GM21825 (cell line): ENCODE results near the gene KRTAP21-2.
"Not testable (repeated sequence)": the region's sequence is repeated elsewhere in the genome, so short reads cannot be mapped to it uniquely, and the experiment has no call there.

Source experiments
- ATAC-seq: cut with Tn5 transposase; IDR thresholded peaks from one replicate; pipeline ENCODE4 v1.9.1; 2021; ENCODE audit warnings: mild to moderate bottlenecking, moderate library complexity; ENCODE audit not compliant: unreplicated experiment

Gene KRTAP21-2

GRCh38 chr21:30747159-30747558 is at the start of gene KRTAP21-2:
KRTAP21-2 (minus strand) TSS chr21:30747259; CDS start chr21:30747202, 57 bp downstream.
- ATAC-seq = no peak

DNA sequence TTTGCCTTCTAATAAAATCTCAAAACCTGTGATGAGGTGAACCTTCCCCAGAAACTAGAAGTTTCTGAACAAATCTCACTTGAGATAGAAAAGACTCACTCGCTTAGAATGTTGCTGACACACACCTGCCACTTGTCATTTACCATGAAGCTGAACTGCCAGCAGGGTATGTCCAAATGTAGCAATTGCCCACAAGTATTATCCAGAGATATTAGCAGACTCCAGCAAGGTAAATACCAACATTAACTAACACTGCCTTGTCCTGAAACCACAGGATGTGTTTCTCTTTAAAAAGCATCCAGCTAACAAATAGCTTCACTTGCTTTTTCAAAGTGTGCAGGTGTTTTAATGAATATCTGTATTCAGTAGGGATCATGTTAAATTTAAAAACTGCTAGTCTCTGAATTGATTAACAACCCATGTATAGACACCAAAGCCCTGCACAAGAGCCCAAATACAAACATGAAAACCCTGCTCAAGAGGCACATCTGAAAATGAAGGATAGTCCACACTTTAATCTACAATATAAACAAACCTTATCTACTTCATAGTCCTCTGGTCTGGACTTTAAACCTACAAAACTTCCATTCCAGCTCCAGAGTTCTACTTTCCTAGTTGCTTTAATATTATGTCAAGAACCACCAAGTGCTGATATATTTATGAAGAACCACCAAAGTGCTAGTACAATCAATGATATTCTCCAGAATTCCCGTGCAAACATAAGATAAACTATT is 46.7 kb upstream of the KRTAP21-2 start:
- no peak for ATAC-seq

GRCh38 chr21:30779249-30779648 is 32.2 kb upstream of the KRTAP21-2 start:
- ATAC-seq = no peak

- ATAC-seq = no peak
These were observed 22.8 kb upstream of the KRTAP21-2 start for GRCh38 chr21:30769724-30770431.

DNA sequence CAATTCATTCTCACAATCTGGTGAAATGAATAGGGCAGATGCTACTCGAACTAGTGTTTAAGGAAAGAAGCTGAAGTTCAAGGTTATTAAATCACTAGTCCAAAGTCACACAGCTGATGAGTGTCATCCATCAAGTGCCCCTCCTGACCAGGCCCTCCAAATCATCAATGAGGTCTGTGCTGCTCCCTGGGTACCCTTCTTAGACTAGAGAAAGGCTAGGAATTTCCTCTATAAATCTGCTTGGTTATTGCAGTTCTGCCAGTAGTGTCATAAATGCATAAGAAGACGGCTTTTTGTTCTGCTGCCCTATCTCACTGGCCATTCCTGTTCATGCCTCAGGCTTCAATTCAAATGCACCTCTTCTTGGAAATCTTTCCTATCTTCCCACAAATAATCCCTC is 13.7 kb upstream of the KRTAP21-2 start:
- no peak for ATAC-seq

DNA sequence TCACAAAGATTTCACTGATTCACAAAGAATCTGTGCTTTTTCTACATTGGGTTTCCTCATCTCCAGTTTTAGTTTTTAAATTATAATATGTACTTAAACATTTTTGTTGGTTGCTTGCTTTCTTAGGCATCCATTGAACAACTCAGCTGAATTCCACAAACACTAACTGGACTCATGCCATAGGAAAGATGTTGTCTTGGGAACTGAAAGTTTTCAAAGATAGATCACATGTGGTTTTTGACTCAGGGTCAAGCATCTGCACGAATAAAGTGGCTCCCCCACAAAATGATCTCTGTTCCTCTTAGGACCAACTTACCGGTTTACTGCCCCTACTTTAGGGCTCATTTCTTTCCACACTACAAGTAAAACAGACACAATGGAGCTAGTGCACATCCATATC is 11.2 kb upstream of the KRTAP21-2 start:
- ATAC-seq = no peak

GRCh38 chr21:30755328-30755727 is 8.3 kb upstream of the KRTAP21-2 start, which contains the start of gene KRTAP21-1:
KRTAP21-1 (minus strand) TSS chr21:30755428; CDS start chr21:30755378, 50 bp downstream.
- ATAC-seq = not testable (repeated sequence)

- ATAC-seq = no peak
These were observed 6.6 kb downstream of the KRTAP21-2 start for GRCh38 chr21:30740462-30740861.

DNA sequence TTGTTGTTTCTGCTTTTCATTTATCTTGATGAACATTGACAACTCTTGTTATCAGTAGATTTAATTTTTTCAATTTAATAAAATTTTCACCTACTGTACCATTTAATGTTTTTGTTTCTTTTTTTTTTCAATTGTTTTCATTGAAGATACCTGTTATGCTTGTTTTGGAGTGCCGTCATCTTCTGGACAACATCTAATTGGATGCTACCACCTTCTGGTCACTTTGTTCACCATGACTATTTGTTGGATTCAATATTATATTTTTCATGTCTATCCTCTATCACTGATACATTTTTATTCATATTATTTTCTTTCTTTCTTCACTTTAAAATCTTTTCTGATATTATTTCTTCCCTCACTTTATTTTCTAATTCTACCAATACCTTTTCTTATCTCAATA is 14.0 kb downstream of the KRTAP21-2 start:
- no peak for ATAC-seq

DNA sequence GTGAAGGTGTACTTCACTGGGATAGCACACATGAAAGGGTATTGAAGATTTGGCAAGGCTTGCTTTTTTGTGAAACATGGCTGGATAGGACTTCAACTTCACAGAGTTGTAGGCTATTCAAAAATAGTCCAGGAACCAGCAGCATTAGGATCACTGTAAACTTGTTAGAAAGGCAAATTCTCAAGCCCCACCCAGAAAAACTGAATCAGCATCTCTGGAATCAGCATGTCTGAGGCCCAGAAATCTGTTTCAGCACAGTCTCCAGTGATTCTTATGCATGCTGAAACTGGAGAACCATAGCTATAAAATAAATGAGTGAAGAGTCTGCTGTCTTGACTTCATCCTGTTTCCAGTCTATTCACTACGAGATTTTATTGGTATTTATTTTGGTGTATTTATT is 20.3 kb downstream of the KRTAP21-2 start:
- no peak for ATAC-seq

- no peak for ATAC-seq
These were observed 27.7 kb downstream of the KRTAP21-2 start for GRCh38 chr21:30719401-30719800.

DNA sequence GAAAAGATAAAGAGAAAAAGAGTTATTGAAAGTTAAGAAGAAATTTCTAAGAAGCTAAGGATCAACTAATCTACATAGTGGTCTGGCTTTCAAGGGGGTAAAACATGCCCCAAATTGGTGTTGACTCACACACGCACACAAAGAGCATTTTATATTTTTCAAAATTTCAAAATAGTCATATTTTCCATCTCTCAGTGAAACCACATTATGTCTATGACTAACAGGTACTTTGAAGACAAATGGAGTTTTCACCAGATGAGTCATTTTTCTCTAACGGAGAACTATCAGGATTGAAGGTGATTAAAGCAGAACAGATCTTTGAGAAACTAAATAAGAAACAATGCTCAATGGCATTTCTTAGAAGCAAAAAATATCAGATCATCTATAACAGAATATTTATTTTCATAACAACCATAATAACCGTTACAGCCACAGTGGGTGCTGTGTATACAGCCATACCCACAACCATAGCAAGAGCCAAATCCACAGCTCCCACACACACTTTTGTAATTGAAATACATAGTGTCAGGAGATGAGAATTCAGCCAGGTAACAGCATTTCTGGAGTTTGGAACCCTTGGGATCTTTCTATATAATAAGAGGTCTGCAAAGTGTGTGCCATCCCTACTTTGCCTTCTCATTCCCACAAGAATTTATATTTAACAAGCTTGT is 28.7 kb downstream of the KRTAP21-2 start, which contains the start of gene KRTAP21-3:
Gene KRTAP21-3, minus strand, starts transcription at position 539 of the 671 bp plus-strand sequence. Its CDS starts 18 bp downstream, at position 521.
- no peak for ATAC-seq

DNA sequence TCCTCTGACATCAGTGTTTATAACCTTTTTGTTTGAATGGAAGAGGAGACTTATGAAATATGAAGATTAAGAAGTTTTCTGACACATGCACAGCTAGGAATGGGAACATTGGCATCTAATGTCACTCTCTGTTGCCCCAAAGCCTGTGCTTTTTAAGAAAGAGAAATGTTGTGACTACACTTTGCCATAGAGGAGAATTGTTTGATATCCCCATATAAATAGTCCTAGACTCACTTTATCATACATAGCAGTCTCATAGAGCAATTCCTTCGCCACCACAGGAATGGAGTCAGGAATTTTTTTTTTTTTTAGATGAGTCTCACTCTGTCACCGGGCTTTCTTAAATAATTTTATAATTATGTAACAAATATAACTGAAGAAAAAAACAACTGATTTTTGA is 30.0 kb downstream of the KRTAP21-2 start:
- ATAC-seq = no peak

- no peak for ATAC-seq
These were observed 32.1 kb downstream of the KRTAP21-2 start for GRCh38 chr21:30714946-30715345.

- ATAC-seq = no peak
These were observed 32.6 kb downstream of the KRTAP21-2 start for GRCh38 chr21:30714456-30714855.

DNA sequence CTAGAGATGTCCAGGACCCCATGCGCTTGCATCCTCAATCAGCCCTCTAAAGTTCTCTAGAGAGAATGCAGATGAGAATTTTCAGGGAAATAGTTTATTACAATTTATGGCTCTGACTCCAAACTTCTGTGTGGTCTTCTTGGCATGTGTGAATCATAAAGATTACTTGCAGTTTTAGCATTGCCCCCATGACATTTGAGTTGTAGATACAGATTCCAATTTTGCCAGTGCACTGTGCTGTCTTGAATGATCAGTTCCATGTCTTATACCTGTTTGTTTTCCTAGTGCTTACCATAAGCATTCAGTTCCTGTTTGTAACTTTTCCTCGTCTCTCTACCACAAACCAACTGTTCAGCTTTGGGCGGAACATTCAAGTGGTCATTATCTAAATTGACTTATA is 33.3 kb downstream of the KRTAP21-2 start:
- no peak for ATAC-seq

DNA sequence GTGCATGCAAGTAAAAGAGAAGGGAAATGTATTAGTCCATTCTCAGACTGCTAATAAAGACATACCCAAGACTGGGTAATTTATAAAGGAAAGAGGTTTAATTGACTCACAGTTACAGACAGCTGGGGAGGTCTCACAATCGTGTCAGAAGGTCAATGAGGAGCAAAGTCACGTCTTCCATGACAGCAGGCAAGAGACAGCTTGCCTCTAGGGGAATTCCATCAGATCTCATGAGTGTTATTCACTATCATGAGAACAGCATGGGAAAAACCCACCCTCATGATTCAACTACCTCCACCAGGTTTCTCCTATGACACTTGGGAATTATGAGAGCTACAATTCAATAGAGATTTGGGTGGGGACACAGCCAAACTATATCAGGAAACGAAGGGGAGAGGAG is 36.6 kb downstream of the KRTAP21-2 start:
- ATAC-seq = no peak

GRCh38 chr21:30707409-30707808 is 39.6 kb downstream of the KRTAP21-2 start:
- ATAC-seq = no peak
